Stimulated activated CD8-positive, alpha-beta memory T cell treated with anti-CD3 and anti-CD28 coated beads, Interleukin-7, amount 100 ng/mL, for 4 hours (primary cell): ENCODE data around the gene SPATS2.

Experiments
- DNase-seq, 2 donors: peaks; one replicate each; pipeline ENCODE4 v3.0.0-alpha.2; 2020; ENCODE audit warnings: low read depth in 2 of 2

Gene SPATS2

GRCh38 chr12:49554266-49554665 is 187.0 kb downstream of the SPATS2 start:
- no peak for DNase-seq

- no peak for DNase-seq
Observed at GRCh38 chr12:49555631-49556390, 188.5 kb downstream of the SPATS2 start.

- DNase-seq, result no peak
Observed at GRCh38 chr12:49556391-49557186, 189.3 kb downstream of the SPATS2 start.

GRCh38 chr12:49557187-49557916 is 190.1 kb downstream of the SPATS2 start:
- DNase-seq, result no peak

- no peak for DNase-seq
Observed at GRCh38 chr12:49557917-49558215, 190.6 kb downstream of the SPATS2 start.

- no peak for DNase-seq
Observed at GRCh38 chr12:49558526-49558925, 191.3 kb downstream of the SPATS2 start.

GRCh38 chr12:49559011-49559675 is 191.9 kb downstream of the SPATS2 start:
- DNase-seq, result no peak

- no peak for DNase-seq
Observed at GRCh38 chr12:49560695-49561094, 193.4 kb downstream of the SPATS2 start.

GRCh38 chr12:49562233-49562632 is 195.0 kb downstream of the SPATS2 start:
- no peak for DNase-seq

- DNase-seq, result no peak
Observed at GRCh38 chr12:49562831-49563230, 195.6 kb downstream of the SPATS2 start.

- DNase-seq, result no peak
Observed at GRCh38 chr12:49563951-49564685, 196.9 kb downstream of the SPATS2 start.

- DNase-seq, result no peak
Observed at GRCh38 chr12:49564686-49565405, 197.6 kb downstream of the SPATS2 start.

GRCh38 chr12:49565406-49566265 is 198.4 kb downstream of the SPATS2 start:
- no peak for DNase-seq

GRCh38 chr12:49566361-49566760 is 199.1 kb downstream of the SPATS2 start:
- DNase-seq, result no peak

GRCh38 chr12:49567302-49567610 is 200.0 kb downstream of the SPATS2 start:
- DNase-seq, result no peak

- peak; percentile 80 to 81 for DNase-seq
Observed at GRCh38 chr12:49567611-49568441, 200.6 kb downstream of the SPATS2 start, which contains the start of gene MCRS1. Gene MCRS1 (minus strand): TSS chr12:49568142. CDS start chr12:49566731, 1,411 bp downstream.

- no peak for DNase-seq
Observed at GRCh38 chr12:49568442-49569162, 201.3 kb downstream of the SPATS2 start.
